HEK293 (cell line): ENCODE results near the gene CEACAM19.

Experiments used
- CTCF ChIA-PET: fragments of 350-600 bp; formaldehyde crosslinking; extraction: SDS; loops from one replicate; lab custom pipeline; 2021; ENCODE audit warnings: antibody characterized with exemption; lab: Yijun Ruan, JAX
- POLR2A ChIA-PET: fragments of 300-600 bp; formaldehyde crosslinking; extraction: SDS; loops from one replicate; lab custom pipeline; 2020; ENCODE audit warnings: antibody characterized with exemption, inconsistent platforms; lab: Yijun Ruan, JAX
- H3K27ac ChIP-seq: fragments of 200-500 bp; sonication (Bioruptor generic); 2 replicates; pipeline ENCODE4 v1.5.1; 2014; ENCODE audit warnings: low read depth, low read length, control low read depth, inconsistent platforms; ENCODE audit errors: extremely low read depth
- H3K36me3 ChIP-seq, 2 experiments: fragments of 200-500 bp in 1 of 2; sonication (Bioruptor generic) in 1 of 2; 1 replicate in 1 of 2; 2 replicates in 1 of 2; pipeline ENCODE4 v1.5.1; 2014 to 2017; ENCODE audit warnings: inconsistent platforms in 2 of 2, low read length in 2 of 2; ENCODE audit not compliant: control insufficient read depth in 2 of 2, insufficient read depth in 1 of 2
- H3K4me1 ChIP-seq: fragments of 200-500 bp; sonication (Bioruptor generic); 2 replicates; pipeline ENCODE4 v1.5.1; 2014; ENCODE audit warnings: mild to moderate bottlenecking, low read length, inconsistent platforms; ENCODE audit not compliant: control insufficient read depth, insufficient read depth
- H3K4me3 ChIP-seq: 2 replicates; pipeline ENCODE4 v1.5.1; 2011; ENCODE audit warnings: low read depth, mild to moderate bottlenecking, control low read depth, low read length, moderate library complexity
- H3K9me3 ChIP-seq: fragments of 200-500 bp; sonication (Bioruptor generic); 2 replicates; pipeline ENCODE4 v1.5.1; 2014; ENCODE audit warnings: low read depth, low read length, inconsistent platforms; ENCODE audit not compliant: control insufficient read depth, insufficient read depth
- EGR2 ChIP-seq: fragments of 450-650 bp; formaldehyde crosslinking; IDR thresholded peaks from 2 replicates; pipeline ENCODE4 v1.5.1; 2016; ENCODE audit warnings: low read depth, missing biosample characterization, missing genetic modification characterization
- KLF8 ChIP-seq: fragments of 450-650 bp; formaldehyde crosslinking; IDR thresholded peaks from 2 replicates; pipeline ENCODE4 v1.5.1; 2016; ENCODE audit warnings: missing biosample characterization, missing genetic modification characterization
- ZFHX2 ChIP-seq: fragments of 450-650 bp; formaldehyde crosslinking; conservative IDR thresholded peaks from 2 replicates; pipeline ENCODE4 v1.5.1; 2016; ENCODE audit warnings: missing biosample characterization, missing genetic modification characterization
- ZIC2 ChIP-seq: fragments of 450-650 bp; formaldehyde crosslinking; IDR thresholded peaks from 2 replicates; pipeline ENCODE4 v1.5.1; 2016; ENCODE audit warnings: missing biosample characterization, missing genetic modification characterization
- ZNF266 ChIP-seq: fragments of 450-650 bp; formaldehyde crosslinking; IDR thresholded peaks from 2 replicates; pipeline ENCODE4 v1.5.1; 2016; ENCODE audit warnings: missing biosample characterization, missing genetic modification characterization, low read depth
- ZNF292 ChIP-seq: fragments of 450-650 bp; formaldehyde crosslinking; IDR thresholded peaks from 2 replicates; pipeline ENCODE4 v1.5.1; 2016; ENCODE audit warnings: low read depth, missing biosample characterization, missing genetic modification characterization, borderline replicate concordance
- ZNF311 ChIP-seq: fragments of 450-650 bp; formaldehyde crosslinking; IDR thresholded peaks from 2 replicates; pipeline ENCODE4 v1.5.1; 2017; ENCODE audit warnings: missing biosample characterization, missing genetic modification characterization, borderline replicate concordance
- ZNF324 ChIP-seq: fragments of 450-650 bp; formaldehyde crosslinking; IDR thresholded peaks from 2 replicates; pipeline ENCODE4 v1.5.1; 2016; ENCODE audit warnings: missing biosample characterization, missing genetic modification characterization
- ZNF654 ChIP-seq: fragments of 450-650 bp; formaldehyde crosslinking; IDR thresholded peaks from 2 replicates; pipeline ENCODE4 v1.5.1; 2016; ENCODE audit warnings: low read depth, missing biosample characterization, missing genetic modification characterization
- ZNF768 ChIP-seq: fragments of 450-650 bp; formaldehyde crosslinking; IDR thresholded peaks from 2 replicates; pipeline ENCODE4 v1.5.1; 2018; ENCODE audit warnings: missing biosample characterization, mild to moderate bottlenecking, missing genetic modification characterization
- ZSCAN23 ChIP-seq: fragments of 450-650 bp; formaldehyde crosslinking; IDR thresholded peaks from 2 replicates; pipeline ENCODE4 v1.5.1; 2016; ENCODE audit warnings: missing biosample characterization, missing genetic modification characterization
- TF ChIP-seq, protein P1 (sequence below): fragments of 450-650 bp; formaldehyde crosslinking; IDR thresholded peaks from 2 replicates; pipeline ENCODE4 v1.5.1; 2016; ENCODE audit warnings: missing biosample characterization, missing genetic modification characterization
- TF ChIP-seq, protein P2 (sequence below): fragments of 450-650 bp; formaldehyde crosslinking; IDR thresholded peaks from 2 replicates; pipeline ENCODE4 v1.5.1; 2016; ENCODE audit warnings: missing biosample characterization, missing genetic modification characterization
- TF ChIP-seq, protein P3 (sequence below): fragments of 450-650 bp; formaldehyde crosslinking; IDR thresholded peaks from 2 replicates; pipeline ENCODE4 v1.5.1; 2016; ENCODE audit warnings: missing biosample characterization, missing genetic modification characterization
- TF ChIP-seq, protein P4 (sequence below): fragments of 450-650 bp; formaldehyde crosslinking; IDR thresholded peaks from 2 replicates; pipeline ENCODE4 v1.5.1; 2016; ENCODE audit warnings: missing biosample characterization, missing genetic modification characterization

CEACAM19 gene

DNA sequence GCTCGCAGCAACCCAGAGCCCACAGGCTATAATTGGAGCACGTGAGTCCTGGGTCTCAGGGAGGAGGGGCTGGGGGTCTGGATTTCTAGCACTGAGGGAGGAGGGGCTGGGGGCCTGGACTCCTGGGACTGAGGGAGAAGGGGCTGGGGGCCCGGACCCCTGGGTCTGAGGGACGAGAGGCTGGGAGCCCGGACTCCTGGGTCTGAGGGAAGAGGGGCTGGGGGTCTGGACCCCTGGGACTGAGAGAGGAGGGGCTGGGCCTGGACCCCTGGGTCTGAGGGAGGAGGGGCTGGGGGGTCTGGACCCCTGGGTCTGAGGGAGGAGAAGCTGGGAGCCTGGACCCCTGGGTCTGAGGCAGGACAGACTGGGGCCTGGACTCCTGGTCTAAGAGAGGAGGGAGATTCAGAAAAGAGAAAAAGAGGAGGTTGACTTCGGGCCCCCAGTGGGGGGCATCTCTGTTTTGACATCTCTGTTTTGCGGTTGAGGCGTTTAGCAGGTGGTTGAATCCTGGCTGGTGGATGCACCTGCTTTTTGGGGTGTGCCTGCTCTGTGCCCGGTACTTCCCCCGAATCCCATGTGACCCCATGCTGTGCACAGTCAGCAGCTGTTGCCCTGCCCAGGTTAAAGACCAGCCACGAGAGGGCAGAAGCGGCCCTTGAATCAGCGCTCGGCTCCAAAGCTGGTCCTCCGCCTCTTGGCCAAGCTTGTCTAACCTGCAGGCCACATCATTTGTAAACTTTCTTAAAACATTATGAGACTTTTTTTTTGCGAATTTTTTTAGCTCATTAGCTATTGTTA lies 17.1 kb upstream of the CEACAM19 start (continued):
- TF ChIP-seq, protein P1, sequence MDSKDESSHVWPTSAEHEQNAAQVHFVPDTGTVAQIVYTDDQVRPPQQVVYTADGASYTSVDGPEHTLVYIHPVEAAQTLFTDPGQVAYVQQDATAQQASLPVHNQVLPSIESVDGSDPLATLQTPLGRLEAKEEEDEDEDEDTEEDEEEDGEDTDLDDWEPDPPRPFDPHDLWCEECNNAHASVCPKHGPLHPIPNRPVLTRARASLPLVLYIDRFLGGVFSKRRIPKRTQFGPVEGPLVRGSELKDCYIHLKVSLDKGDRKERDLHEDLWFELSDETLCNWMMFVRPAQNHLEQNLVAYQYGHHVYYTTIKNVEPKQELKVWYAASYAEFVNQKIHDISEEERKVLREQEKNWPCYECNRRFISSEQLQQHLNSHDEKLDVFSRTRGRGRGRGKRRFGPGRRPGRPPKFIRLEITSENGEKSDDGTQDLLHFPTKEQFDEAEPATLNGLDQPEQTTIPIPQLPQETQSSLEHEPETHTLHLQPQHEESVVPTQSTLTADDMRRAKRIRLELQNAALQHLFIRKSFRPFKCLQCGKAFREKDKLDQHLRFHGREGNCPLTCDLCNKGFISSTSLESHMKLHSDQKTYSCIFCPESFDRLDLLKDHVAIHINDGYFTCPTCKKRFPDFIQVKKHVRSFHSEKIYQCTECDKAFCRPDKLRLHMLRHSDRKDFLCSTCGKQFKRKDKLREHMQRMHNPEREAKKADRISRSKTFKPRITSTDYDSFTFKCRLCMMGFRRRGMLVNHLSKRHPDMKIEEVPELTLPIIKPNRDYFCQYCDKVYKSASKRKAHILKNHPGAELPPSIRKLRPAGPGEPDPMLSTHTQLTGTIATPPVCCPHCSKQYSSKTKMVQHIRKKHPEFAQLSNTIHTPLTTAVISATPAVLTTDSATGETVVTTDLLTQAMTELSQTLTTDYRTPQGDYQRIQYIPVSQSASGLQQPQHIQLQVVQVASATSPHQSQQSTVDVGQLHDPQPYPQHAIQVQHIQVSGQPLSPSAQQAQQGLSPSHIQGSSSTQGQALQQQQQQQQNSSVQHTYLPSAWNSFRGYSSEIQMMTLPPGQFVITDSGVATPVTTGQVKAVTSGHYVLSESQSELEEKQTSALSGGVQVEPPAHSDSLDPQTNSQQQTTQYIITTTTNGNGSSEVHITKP (tag by site-specific recombination), result no peak
- TF ChIP-seq ZIC2 (tag by site-specific recombination) (no peak), ZNF324 (tag by site-specific recombination) (no peak), ZSCAN23 (tag by site-specific recombination) (no peak), KLF8 (tag by site-specific recombination) (no peak), ZNF292 (tag by site-specific recombination) (no peak)
- TF ChIP-seq, protein P2, sequence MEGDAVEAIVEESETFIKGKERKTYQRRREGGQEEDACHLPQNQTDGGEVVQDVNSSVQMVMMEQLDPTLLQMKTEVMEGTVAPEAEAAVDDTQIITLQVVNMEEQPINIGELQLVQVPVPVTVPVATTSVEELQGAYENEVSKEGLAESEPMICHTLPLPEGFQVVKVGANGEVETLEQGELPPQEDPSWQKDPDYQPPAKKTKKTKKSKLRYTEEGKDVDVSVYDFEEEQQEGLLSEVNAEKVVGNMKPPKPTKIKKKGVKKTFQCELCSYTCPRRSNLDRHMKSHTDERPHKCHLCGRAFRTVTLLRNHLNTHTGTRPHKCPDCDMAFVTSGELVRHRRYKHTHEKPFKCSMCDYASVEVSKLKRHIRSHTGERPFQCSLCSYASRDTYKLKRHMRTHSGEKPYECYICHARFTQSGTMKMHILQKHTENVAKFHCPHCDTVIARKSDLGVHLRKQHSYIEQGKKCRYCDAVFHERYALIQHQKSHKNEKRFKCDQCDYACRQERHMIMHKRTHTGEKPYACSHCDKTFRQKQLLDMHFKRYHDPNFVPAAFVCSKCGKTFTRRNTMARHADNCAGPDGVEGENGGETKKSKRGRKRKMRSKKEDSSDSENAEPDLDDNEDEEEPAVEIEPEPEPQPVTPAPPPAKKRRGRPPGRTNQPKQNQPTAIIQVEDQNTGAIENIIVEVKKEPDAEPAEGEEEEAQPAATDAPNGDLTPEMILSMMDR (tag by site-specific recombination), result 0 out of 2 replicates have a peak, but pooled peaks have one; percentile 24

DNA sequence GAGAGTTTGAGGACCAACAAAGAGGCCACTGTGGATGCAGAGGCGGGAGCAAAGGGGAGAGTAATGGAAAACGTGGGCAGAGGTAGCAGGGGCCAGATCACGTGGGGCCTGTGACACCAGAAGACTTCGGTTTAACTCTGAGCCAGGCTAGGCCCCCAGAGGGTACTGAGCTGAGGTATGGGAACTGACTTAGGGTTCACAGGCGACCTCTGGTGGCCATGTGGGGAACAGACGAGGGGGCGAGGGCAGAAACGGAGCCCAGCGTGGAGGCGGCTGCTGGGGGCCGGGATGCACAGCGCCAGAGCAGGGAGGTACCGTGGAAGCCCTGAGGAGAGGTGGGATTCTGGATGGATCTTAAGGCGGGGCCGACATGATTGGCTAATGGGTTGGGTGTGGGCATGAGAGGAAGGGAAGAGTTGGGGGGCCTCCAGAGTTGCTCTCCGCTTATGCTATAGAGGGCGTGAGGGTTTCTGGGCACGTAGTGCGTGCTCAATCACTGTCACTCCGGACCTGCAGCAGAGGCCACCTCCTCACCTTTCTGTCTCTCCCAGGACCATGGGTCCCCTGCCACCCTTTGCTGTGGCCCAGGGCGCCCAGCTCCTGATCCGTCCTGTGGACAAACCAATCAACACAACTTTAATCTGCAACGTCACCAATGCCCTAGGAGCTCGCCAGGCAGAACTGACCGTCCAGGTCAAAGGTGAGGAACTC lies 13.9 kb upstream of the CEACAM19 start:
- no peaks in the 10 kb centered on the region for H3K4me1 ChIP-seq
- CTCF ChIA-PET, result interaction anchor here (0.6 to 5.7 kb wide), 24 partner anchors 9 to 653 kb away, joined by 3 to 52 read pairs (median 3); no protein-coding TSS in a partner anchor
- H3K9me3 ChIP-seq, result no peaks in the 10 kb centered on the region
- POLR2A ChIA-PET, result interaction anchor here (1.0 to 1.5 kb wide), 3 partner anchors 10 to 80 kb away, joined by 3 to 4 read pairs (median 3); no protein-coding TSS in a partner anchor
- no peak overlapping the region for H3K4me3 ChIP-seq
- peak; percentile 61 for TF ChIP-seq EGR2 (tag by site-specific recombination)
- peak; percentile 11; the same call in 1 of the 2 replicates for TF ChIP-seq ZNF654 (tag by site-specific recombination)
- peak; percentile 34; the same call in 1 of the 2 replicates for TF ChIP-seq ZNF768
- TF ChIP-seq ZNF311 (tag by site-specific recombination), result no peak
- TF ChIP-seq ZFHX2 (tag by site-specific recombination), result peak; percentile 63
- TF ChIP-seq, protein P2 (tag by site-specific recombination), result peak; percentile 92
- TF ChIP-seq, protein P3, sequence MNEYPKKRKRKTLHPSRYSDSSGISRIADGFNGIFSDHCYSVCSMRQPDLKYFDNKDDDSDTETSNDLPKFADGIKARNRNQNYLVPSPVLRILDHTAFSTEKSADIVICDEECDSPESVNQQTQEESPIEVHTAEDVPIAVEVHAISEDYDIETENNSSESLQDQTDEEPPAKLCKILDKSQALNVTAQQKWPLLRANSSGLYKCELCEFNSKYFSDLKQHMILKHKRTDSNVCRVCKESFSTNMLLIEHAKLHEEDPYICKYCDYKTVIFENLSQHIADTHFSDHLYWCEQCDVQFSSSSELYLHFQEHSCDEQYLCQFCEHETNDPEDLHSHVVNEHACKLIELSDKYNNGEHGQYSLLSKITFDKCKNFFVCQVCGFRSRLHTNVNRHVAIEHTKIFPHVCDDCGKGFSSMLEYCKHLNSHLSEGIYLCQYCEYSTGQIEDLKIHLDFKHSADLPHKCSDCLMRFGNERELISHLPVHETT (tag by site-specific recombination), result no peak
- no peak for TF ChIP-seq ZNF266 (tag by site-specific recombination)
- TF ChIP-seq, protein P4, sequence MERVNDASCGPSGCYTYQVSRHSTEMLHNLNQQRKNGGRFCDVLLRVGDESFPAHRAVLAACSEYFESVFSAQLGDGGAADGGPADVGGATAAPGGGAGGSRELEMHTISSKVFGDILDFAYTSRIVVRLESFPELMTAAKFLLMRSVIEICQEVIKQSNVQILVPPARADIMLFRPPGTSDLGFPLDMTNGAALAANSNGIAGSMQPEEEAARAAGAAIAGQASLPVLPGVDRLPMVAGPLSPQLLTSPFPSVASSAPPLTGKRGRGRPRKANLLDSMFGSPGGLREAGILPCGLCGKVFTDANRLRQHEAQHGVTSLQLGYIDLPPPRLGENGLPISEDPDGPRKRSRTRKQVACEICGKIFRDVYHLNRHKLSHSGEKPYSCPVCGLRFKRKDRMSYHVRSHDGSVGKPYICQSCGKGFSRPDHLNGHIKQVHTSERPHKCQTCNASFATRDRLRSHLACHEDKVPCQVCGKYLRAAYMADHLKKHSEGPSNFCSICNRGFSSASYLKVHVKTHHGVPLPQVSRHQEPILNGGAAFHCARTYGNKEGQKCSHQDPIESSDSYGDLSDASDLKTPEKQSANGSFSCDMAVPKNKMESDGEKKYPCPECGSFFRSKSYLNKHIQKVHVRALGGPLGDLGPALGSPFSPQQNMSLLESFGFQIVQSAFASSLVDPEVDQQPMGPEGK (tag by site-specific recombination), result 0 out of 2 replicates have a peak, but pooled peaks have one; percentile 30
- H3K36me3 ChIP-seq, result peaks cover 50 to 92% of the 10 kb centered on the region in 2 experiments
- H3K27ac ChIP-seq, result no peak overlapping the region
